Lung microvascular endothelial cell (primary cell): Measurements from ENCODE around the gene RAP1GAP2. TPM values are rescaled to one million over a fixed set of nuclear protein-coding genes. Genes with fewer than 3 reads are reported as not detected.
"Not testable (repeated sequence)": the region's sequence is repeated elsewhere in the genome, so short reads cannot be mapped to it uniquely, and the experiment has no call there.

ENCODE experiments used
- DNase-seq, 2 donors: peaks; one replicate each; pipeline versions ENCODE4 v3.0.0 to v3.0.0-alpha.2; 2010; ENCODE audit warnings: low read depth in 2 of 2
- total RNA-seq: library from RNA; depleted of rRNA; stranded (reverse); fragments of >200 nt; gene quantifications from 2 replicates; pipeline ENCODE4 v1.2.1, GENCODE V29; 2014

The RAP1GAP2 gene
- total RNA-seq, 1 donor from 2014 or later = 1.2 TPM

GRCh38 chr17:2995377-2995776 is 199.1 kb downstream of the RAP1GAP2 start:
- no peak for DNase-seq

- DNase-seq = peak; percentile 36
Observed at GRCh38 chr17:2995886-2996809, 199.9 kb downstream of the RAP1GAP2 start.

GRCh38 chr17:2996810-2997670 is 200.8 kb downstream of the RAP1GAP2 start:
- DNase-seq = peak in 1 of 2 donors; percentile 15

GRCh38 chr17:2998469-2998901 is 202.2 kb downstream of the RAP1GAP2 start:
- DNase-seq = not testable (repeated sequence)

- DNase-seq = no peak
Observed at GRCh38 chr17:3002538-3003295, 206.5 kb downstream of the RAP1GAP2 start.

GRCh38 chr17:3003296-3004149 is 207.3 kb downstream of the RAP1GAP2 start:
- DNase-seq = no peak

GRCh38 chr17:3004150-3004801 is 208.0 kb downstream of the RAP1GAP2 start:
- peak; percentile 98 to 99 for DNase-seq

GRCh38 chr17:3004925-3005324 is 208.7 kb downstream of the RAP1GAP2 start:
- no peak for DNase-seq

- DNase-seq = no peak
Observed at GRCh38 chr17:3005696-3006095, 209.5 kb downstream of the RAP1GAP2 start.

- no peak for DNase-seq
Observed at GRCh38 chr17:3006801-3007200, 210.6 kb downstream of the RAP1GAP2 start.

- DNase-seq = no peak
Observed at GRCh38 chr17:3007651-3008121, 211.4 kb downstream of the RAP1GAP2 start.

GRCh38 chr17:3008336-3009288 is 212.4 kb downstream of the RAP1GAP2 start:
- no peak for DNase-seq

- DNase-seq = no peak
Observed at GRCh38 chr17:3009411-3009920, 213.2 kb downstream of the RAP1GAP2 start.

- DNase-seq = no peak
Observed at GRCh38 chr17:3011891-3012290, 215.7 kb downstream of the RAP1GAP2 start.

- peak; percentile 58 to 83 for DNase-seq
Observed at GRCh38 chr17:3012926-3013581, 216.8 kb downstream of the RAP1GAP2 start.

- DNase-seq = no peak
Observed at GRCh38 chr17:3015890-3016289, 219.7 kb downstream of the RAP1GAP2 start.

GRCh38 chr17:3017936-3018335 is 221.7 kb downstream of the RAP1GAP2 start:
- no peak for DNase-seq

GRCh38 chr17:3019761-3020160 is 223.5 kb downstream of the RAP1GAP2 start:
- DNase-seq = no peak
